ENCODE data around the gene ANKRD12.
A peak's percentile ranks its signal among the peaks of the same experiment; 100 is the strongest.

ANKRD12 gene

GRCh38 chr18:9100796-9101195, 35.8 kb upstream of the ANKRD12 start:
- no peaks in the 10 kb centered on the region for H3K9me3 Mint-ChIP-seq
- DNase-seq = no peak
- H3K4me1 Mint-ChIP-seq (ENCODE audit: low read depth in 2 of 2) = peaks cover 37 to 45% of the 10 kb centered on the region in 2 donors
- peaks cover 10% of the 10 kb centered on the region for H3K36me3 Mint-ChIP-seq (ENCODE audit: insufficient read depth)
- peak overlapping the region in 1 of 2 donors; percentile 25 for H3K4me3 Mint-ChIP-seq
- H3K27ac Mint-ChIP-seq = peak overlapping the region in 1 of 2 donors; percentile 98
- no peaks in the 10 kb centered on the region for H3K27me3 Mint-ChIP-seq
- ATAC-seq (replicated peaks) = no peak

GRCh38 chr18:9101730-9102507, 34.7 kb upstream of the ANKRD12 start:
- H3K4me3 Mint-ChIP-seq = peak overlapping the region; percentile 95 to 96
- H3K36me3 Mint-ChIP-seq (ENCODE audit: insufficient read depth) = peaks cover 10% of the 10 kb centered on the region
- H3K27ac Mint-ChIP-seq = peak overlapping the region; percentile 97 to 98
- DNase-seq (no peak), ATAC-seq (replicated peaks) (peak; percentile 23)
- no peaks in the 10 kb centered on the region for H3K9me3 Mint-ChIP-seq
- H3K27me3 Mint-ChIP-seq = no peaks in the 10 kb centered on the region
- peaks cover 45 to 54% of the 10 kb centered on the region in 2 donors for H3K4me1 Mint-ChIP-seq (ENCODE audit: low read depth in 2 of 2)

- Mint-ChIP-seq H3K27me3 (no peaks in the 10 kb centered on the region), H3K36me3 (ENCODE audit: insufficient read depth) (peaks cover 10% of the 10 kb centered on the region), H3K4me1 (ENCODE audit: low read depth in 2 of 2) (peaks cover 50 to 62% of the 10 kb centered on the region in 2 donors), H3K4me3 (peak within 1 kb of the TSS; percentile 95 to 96), H3K27ac (peak within 1 kb of the TSS; percentile 97 to 98), H3K9me3 (no peaks in the 10 kb centered on the region)
- peak; percentile 97 to 98 (median 98) for DNase-seq
- ATAC-seq (replicated peaks) = peak; percentile 87
Observed at GRCh38 chr18:9102508-9103375, 33.8 kb upstream of the ANKRD12 start, which contains the start of gene NDUFV2. NDUFV2 (plus strand) TSS chr18:9102699; CDS start chr18:9102744, 45 bp downstream.

- no peaks in the 10 kb centered on the region for H3K9me3 Mint-ChIP-seq
- H3K4me1 Mint-ChIP-seq (ENCODE audit: low read depth in 2 of 2) = peaks cover 53 to 67% of the 10 kb centered on the region in 2 donors
- peak overlapping the region; percentile 97 to 98 for H3K27ac Mint-ChIP-seq
- peaks cover 10% of the 10 kb centered on the region for H3K36me3 Mint-ChIP-seq (ENCODE audit: insufficient read depth)
- DNase-seq = no peak
- peak overlapping the region; percentile 95 to 96 for H3K4me3 Mint-ChIP-seq
- H3K27me3 Mint-ChIP-seq = no peaks in the 10 kb centered on the region
- ATAC-seq (replicated peaks) = no peak
Observed at GRCh38 chr18:9103376-9103873, 33.2 kb upstream of the ANKRD12 start.

- H3K27me3 Mint-ChIP-seq = no peaks in the 10 kb centered on the region
- ATAC-seq (replicated peaks) (no peak), DNase-seq (no peak)
- peak overlapping the region; percentile 97 to 98 for H3K27ac Mint-ChIP-seq
- no peaks in the 10 kb centered on the region for H3K9me3 Mint-ChIP-seq
- peak overlapping the region; percentile 95 to 96 for H3K4me3 Mint-ChIP-seq
- H3K36me3 Mint-ChIP-seq (ENCODE audit: insufficient read depth) = peaks cover 10% of the 10 kb centered on the region
- H3K4me1 Mint-ChIP-seq (ENCODE audit: low read depth in 2 of 2) = peaks cover 58 to 75% of the 10 kb centered on the region in 2 donors
Observed at GRCh38 chr18:9104244-9104901, 32.2 kb upstream of the ANKRD12 start.

- peak overlapping the region; percentile 97 to 98 for H3K27ac Mint-ChIP-seq
- H3K4me3 Mint-ChIP-seq = peak overlapping the region; percentile 95 to 96
- DNase-seq = no peak
- ATAC-seq (replicated peaks) = no peak
- H3K9me3 Mint-ChIP-seq = no peaks in the 10 kb centered on the region
- peaks cover 65 to 78% of the 10 kb centered on the region in 2 donors for H3K4me1 Mint-ChIP-seq (ENCODE audit: low read depth in 2 of 2)
- no peaks in the 10 kb centered on the region for H3K27me3 Mint-ChIP-seq
- H3K36me3 Mint-ChIP-seq (ENCODE audit: insufficient read depth) = peaks cover 10% of the 10 kb centered on the region
Observed at GRCh38 chr18:9105420-9105819, 31.2 kb upstream of the ANKRD12 start.

GRCh38 chr18:9106094-9106493, 30.5 kb upstream of the ANKRD12 start:
- no peak for ATAC-seq (replicated peaks)
- Mint-ChIP-seq H3K9me3 (no peaks in the 10 kb centered on the region), H3K27me3 (no peaks in the 10 kb centered on the region)

GRCh38 chr18:9106800-9107584, 29.6 kb upstream of the ANKRD12 start:
- Mint-ChIP-seq H3K4me3 (peak overlapping the region; percentile 95 to 96), H3K27me3 (no peaks in the 10 kb centered on the region), H3K36me3 (ENCODE audit: insufficient read depth) (peaks cover 9% of the 10 kb centered on the region), H3K9me3 (no peaks in the 10 kb centered on the region), H3K27ac (peak overlapping the region; percentile 97 to 98), H3K4me1 (ENCODE audit: low read depth in 2 of 2) (peaks cover 63 to 84% of the 10 kb centered on the region in 2 donors)
- ATAC-seq (replicated peaks) (no peak), DNase-seq (no peak)

More at GRCh38 chr18:9106094-9106493, 30.5 kb upstream of the ANKRD12 start:
- Mint-ChIP-seq H3K36me3 (ENCODE audit: insufficient read depth) (peaks cover 10% of the 10 kb centered on the region), H3K4me3 (peak overlapping the region; percentile 95 to 96), H3K4me1 (ENCODE audit: low read depth in 2 of 2) (peaks cover 66 to 84% of the 10 kb centered on the region in 2 donors), H3K27ac (peak overlapping the region; percentile 97 to 98)
- no peak for DNase-seq

GRCh38 chr18:9108911-9109310, 27.7 kb upstream of the ANKRD12 start:
- Mint-ChIP-seq H3K4me3 (peak overlapping the region; percentile 33 to 36), H3K27ac (peak overlapping the region; percentile 91 to 98), H3K36me3 (ENCODE audit: insufficient read depth) (peaks cover 12% of the 10 kb centered on the region), H3K4me1 (ENCODE audit: low read depth in 2 of 2) (peaks cover 61 to 87% of the 10 kb centered on the region in 2 donors), H3K27me3 (no peaks in the 10 kb centered on the region), H3K9me3 (no peaks in the 10 kb centered on the region)
- no peak for DNase-seq
- peak; percentile 37 for ATAC-seq (replicated peaks)

- Mint-ChIP-seq H3K4me3 (peak overlapping the region; percentile 35 to 36), H3K4me1 (ENCODE audit: low read depth in 2 of 2) (peaks cover 55 to 85% of the 10 kb centered on the region in 2 donors), H3K9me3 (no peaks in the 10 kb centered on the region), H3K27ac (peak overlapping the region; percentile 91 to 98), H3K36me3 (ENCODE audit: insufficient read depth) (peaks cover 9% of the 10 kb centered on the region), H3K27me3 (no peaks in the 10 kb centered on the region)
- ATAC-seq (replicated peaks) (no peak), DNase-seq (no peak)
Observed at GRCh38 chr18:9109523-9109922, 27.1 kb upstream of the ANKRD12 start.

- DNase-seq (no peak), ATAC-seq (replicated peaks) (no peak)
- peaks cover 42 to 67% of the 10 kb centered on the region in 2 donors for H3K4me1 Mint-ChIP-seq (ENCODE audit: low read depth in 2 of 2)
- no peaks in the 10 kb centered on the region for H3K9me3 Mint-ChIP-seq
- H3K27ac Mint-ChIP-seq = peak overlapping the region; percentile 65 to 91
- peak overlapping the region; percentile 25 to 62 for H3K4me3 Mint-ChIP-seq
- H3K27me3 Mint-ChIP-seq = no peaks in the 10 kb centered on the region
- H3K36me3 Mint-ChIP-seq (ENCODE audit: insufficient read depth) = peaks cover 18% of the 10 kb centered on the region
Observed at GRCh38 chr18:9113468-9114149, 23.0 kb upstream of the ANKRD12 start.

GRCh38 chr18:9115984-9116383, 20.6 kb upstream of the ANKRD12 start:
- H3K4me3 Mint-ChIP-seq = peak overlapping the region; percentile 82 to 88
- ATAC-seq (replicated peaks) (no peak), DNase-seq (no peak)
- peaks cover 36 to 66% of the 10 kb centered on the region in 2 donors for H3K4me1 Mint-ChIP-seq (ENCODE audit: low read depth in 2 of 2)
- H3K36me3 Mint-ChIP-seq (ENCODE audit: insufficient read depth) = peaks cover 32% of the 10 kb centered on the region
- H3K27ac Mint-ChIP-seq = peak overlapping the region; percentile 95 to 97
- H3K27me3 Mint-ChIP-seq = no peaks in the 10 kb centered on the region
- H3K9me3 Mint-ChIP-seq = no peaks in the 10 kb centered on the region

All from effector memory CD8-positive, alpha-beta T cell (primary cell).